Measurements from ENCODE around the gene PTPRG.

DNA sequence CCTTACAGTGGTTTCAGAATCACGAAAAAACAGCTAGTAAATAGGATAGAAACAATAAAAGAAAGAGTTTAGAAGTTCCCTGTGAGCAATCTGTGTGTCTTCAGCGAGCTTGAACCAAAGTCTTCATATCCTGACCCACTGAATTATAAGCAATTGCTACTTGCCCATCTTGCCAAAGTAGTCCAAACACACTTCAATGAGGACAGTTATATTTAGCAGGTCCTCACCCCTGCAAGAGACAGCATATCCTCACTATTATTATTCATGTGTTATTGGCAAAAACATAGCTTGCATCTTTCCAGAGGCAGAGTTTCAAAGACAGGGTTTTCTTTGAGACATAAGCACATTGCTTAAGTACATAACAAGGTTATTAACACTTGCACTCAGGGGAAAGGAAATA lies 734.2 kb downstream of the PTPRG start:
- TF ChIP-seq, protein P1, sequence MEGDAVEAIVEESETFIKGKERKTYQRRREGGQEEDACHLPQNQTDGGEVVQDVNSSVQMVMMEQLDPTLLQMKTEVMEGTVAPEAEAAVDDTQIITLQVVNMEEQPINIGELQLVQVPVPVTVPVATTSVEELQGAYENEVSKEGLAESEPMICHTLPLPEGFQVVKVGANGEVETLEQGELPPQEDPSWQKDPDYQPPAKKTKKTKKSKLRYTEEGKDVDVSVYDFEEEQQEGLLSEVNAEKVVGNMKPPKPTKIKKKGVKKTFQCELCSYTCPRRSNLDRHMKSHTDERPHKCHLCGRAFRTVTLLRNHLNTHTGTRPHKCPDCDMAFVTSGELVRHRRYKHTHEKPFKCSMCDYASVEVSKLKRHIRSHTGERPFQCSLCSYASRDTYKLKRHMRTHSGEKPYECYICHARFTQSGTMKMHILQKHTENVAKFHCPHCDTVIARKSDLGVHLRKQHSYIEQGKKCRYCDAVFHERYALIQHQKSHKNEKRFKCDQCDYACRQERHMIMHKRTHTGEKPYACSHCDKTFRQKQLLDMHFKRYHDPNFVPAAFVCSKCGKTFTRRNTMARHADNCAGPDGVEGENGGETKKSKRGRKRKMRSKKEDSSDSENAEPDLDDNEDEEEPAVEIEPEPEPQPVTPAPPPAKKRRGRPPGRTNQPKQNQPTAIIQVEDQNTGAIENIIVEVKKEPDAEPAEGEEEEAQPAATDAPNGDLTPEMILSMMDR (IDR thresholded peaks at IDR 0.05) = no peak
- no peak for TF ChIP-seq POLR2AphosphoS5 (IDR thresholded peaks at IDR 0.05; ENCODE audit: low read depth, low read length)

All from Panc1 (cell line).